Measurements from ENCODE around the gene C17orf75. TPM values are rescaled to one million over a fixed set of nuclear protein-coding genes. Genes with fewer than 3 reads are reported as not detected.
A peak's percentile ranks its signal among the peaks of the same experiment; 100 is the strongest.
"Not testable (repeated sequence)": the region's sequence is repeated elsewhere in the genome, so short reads cannot be mapped to it uniquely, and the experiment has no call there.

Gene C17orf75, protein sequence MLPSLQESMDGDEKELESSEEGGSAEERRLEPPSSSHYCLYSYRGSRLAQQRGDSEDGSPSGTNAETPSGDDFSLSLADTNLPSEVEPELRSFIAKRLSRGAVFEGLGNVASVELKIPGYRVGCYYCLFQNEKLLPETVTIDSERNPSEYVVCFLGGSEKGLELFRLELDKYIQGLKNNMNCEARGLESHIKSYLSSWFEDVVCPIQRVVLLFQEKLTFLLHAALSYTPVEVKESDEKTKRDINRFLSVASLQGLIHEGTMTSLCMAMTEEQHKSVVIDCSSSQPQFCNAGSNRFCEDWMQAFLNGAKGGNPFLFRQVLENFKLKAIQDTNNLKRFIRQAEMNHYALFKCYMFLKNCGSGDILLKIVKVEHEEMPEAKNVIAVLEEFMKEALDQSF
- polyA plus RNA-seq (ENCODE audit: insufficient read length) = 54.0 TPM
- long read RNA-seq, donor 1, partial matches to known transcripts = 0 of 6 reads
- long read RNA-seq, donor 1, other reads (novel, unspliced or antisense) = 0 of 6 reads
- long read RNA-seq, donor 2, partial matches to known transcripts = 138 of 200 reads
- long read RNA-seq, donor 2, other reads (novel, unspliced or antisense) = 55 of 200 reads
- long read RNA-seq, donor 3, transcript C17orf75-202 (10 exons, 1,642 nt) = major isoform, 5 of 6 reads
- long read RNA-seq, donor 3, partial matches to known transcripts = 0 of 6 reads
- long read RNA-seq, donor 3, other reads (novel, unspliced or antisense) = 0 of 6 reads
- long read RNA-seq, donor 4, partial matches to known transcripts = 0 of 2 reads
- long read RNA-seq, donor 4, other reads (novel, unspliced or antisense) = 0 of 2 reads
- long read RNA-seq, donor 5, transcript C17orf75-202 (10 exons, 1,642 nt) = major isoform, 9 of 337 reads
- long read RNA-seq, donor 5, partial matches to known transcripts = 258 of 337 reads
- long read RNA-seq, donor 5, other reads (novel, unspliced or antisense) = 70 of 337 reads
- long read RNA-seq, donor 6, partial matches to known transcripts = 0 of 6 reads
- long read RNA-seq, donor 6, other reads (novel, unspliced or antisense) = 0 of 6 reads
- long read RNA-seq, donor 7, transcript C17orf75-202 (10 exons, 1,642 nt) = major isoform, 7 of 12 reads
- long read RNA-seq, donor 7, partial matches to known transcripts = 0 of 12 reads
- long read RNA-seq, donor 7, other reads (novel, unspliced or antisense) = 0 of 12 reads
- long read RNA-seq, donor 8, partial matches to known transcripts = 0 of 4 reads
- long read RNA-seq, donor 8, other reads (novel, unspliced or antisense) = 0 of 4 reads

DNA sequence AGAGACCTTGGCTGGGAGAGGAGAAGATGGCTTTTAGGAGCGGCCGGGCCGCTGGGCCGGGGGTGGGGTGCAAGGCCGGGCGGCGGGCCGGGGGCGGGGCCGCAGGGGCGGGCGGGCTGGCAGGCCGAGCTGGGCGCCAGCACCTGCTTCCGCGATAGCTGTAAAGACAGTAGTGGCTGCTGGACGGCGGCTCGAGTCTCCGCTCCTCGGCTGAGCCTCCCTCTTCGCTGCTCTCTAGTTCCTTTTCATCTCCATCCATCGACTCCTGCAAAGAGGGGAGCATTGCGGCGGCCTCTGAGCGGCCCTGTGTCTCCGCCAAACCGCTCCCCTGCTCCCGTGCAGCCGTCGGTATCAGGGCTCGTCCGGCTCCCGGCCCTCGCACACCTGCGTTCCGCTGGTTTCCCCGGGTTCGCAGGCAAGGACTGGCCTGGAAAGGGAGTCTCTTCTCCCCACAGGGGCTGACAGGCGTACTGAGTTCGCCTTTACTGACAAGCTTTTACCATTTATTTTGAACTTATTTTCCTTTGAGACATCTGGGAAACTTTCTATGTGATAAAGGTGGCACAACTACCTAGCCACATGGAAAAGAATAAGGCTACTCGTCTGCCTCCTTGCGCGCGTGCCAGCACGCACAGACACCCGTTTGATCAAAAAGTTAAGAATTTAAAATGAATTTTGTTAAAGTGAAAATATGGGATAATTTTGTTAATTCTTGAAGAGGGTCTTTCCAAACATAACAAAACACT, at the start of gene C17orf75:
Gene C17orf75 (minus strand): TSS at position 317 of the 746 bp plus-strand sequence. CDS start 34 bp downstream, at position 283.
- DNase-seq = peak; percentile 76

DNA sequence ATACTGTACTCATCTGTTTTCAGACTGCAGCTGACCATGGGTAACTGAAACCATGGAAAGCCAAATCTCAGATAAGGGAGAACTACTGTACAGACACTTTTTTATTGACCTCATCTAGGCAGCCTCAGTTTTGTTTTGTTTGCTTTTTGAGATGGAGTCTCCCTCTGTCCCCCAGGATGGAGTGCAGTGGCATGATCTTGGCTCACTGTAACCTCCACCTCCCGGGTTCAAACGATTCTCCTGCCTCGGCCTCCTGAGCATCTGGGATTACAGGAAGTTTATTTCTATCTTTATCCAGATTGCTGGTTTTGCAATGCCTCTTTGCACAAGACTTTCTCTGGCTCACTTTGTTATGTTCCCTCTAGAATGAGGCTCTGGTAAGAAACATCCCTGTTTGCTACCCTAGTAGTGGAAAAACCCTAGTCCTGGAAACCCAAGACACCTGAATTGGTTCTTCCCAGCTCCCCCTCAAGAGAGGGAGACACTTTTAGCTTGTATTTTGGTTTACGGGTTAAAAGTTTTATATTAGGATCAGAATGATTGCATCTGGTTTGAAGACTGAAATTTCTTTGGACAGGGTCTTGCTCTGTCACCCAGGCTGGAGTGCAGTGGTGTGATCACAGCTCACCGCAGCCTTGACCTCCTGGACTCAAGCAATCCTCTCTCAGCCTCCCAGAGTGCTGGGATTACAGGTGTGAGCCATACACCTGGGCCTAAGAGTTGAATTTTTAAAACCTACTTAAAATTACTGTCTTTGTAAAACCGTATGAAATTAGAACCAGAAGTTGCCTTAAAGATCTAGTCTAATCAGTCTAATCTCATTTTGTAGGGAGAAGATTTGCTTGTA, 46.9 kb upstream of the C17orf75 start:
- no peak for DNase-seq

DNA sequence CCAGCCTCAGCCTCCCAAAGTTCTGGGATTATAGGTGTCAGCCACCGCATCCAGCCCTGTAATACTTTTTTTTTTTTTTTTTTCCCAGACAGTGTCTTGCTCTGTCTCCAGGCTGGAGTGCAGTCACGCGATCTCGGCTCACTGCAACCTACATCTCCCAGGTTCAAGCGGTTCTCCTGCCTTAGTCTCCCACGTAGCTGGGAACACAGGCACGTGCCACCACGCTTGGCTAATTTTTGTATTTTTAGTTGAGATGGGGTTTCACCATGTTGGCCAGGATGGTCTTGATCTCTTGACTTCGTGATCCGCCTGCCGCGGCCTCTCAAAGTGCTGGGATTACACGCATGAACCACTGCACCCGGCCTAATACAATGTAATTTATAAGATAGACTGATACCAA, 46.2 kb upstream of the C17orf75 start:
- DNase-seq = not testable (repeated sequence)

DNA sequence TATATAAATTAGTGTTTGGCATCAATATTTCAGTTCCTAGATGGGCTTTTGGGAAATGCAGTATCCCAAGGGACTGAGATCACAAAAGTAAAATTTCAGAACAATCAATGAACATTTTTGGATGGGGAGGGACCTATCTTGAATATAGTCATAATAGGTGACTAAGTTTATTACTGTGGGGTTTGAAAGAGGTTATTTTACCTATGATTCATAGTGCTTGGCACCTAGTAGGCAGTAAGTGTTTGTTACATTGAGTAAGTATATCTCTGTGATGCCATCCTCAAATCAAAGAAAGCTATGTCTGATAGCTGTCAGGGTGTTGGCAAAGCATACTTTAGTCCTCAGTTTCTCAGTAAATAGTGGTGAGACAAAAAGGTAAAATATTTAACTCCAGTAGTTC, 44.9 kb upstream of the C17orf75 start:
- DNase-seq = no peak

DNA sequence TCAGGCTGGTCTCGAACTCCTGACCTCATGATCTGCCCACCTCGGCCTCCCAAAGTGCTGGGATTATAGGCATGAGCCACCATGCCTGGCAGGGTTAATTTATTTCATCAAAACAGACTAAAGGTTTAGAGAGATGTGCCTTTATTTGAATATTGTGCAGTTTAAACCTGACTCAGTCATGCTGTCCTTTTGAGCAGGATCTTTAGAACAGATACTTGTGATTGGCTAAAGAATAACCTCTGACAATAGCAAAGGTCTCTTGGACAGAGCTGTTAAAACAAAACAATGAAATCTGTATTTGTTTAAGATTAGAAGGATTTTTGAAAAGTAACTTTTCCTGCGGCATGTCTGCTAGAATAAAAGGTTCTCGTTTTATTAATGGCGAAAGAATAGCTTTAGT, 44.0 kb upstream of the C17orf75 start:
- DNase-seq = no peak

DNA sequence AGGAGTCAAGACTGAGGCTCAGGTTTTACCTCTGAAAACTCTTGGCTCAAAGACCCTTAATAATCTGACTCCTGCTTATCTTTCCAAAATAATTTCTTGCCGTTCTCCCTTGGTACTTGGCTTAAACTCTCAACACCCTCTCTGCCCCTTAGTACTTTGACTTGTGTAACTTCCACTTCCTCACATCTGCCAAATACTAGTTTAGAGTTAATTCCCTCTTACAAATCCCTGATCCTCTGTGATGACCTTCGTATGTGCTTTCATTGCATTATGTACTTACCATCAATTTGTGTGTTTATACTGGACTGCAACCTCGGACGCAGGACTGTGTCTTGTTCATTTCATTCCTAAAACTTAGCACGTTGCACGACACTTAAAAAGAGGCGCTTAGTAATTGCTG, 43.1 kb upstream of the C17orf75 start:
- no peak for DNase-seq

DNA sequence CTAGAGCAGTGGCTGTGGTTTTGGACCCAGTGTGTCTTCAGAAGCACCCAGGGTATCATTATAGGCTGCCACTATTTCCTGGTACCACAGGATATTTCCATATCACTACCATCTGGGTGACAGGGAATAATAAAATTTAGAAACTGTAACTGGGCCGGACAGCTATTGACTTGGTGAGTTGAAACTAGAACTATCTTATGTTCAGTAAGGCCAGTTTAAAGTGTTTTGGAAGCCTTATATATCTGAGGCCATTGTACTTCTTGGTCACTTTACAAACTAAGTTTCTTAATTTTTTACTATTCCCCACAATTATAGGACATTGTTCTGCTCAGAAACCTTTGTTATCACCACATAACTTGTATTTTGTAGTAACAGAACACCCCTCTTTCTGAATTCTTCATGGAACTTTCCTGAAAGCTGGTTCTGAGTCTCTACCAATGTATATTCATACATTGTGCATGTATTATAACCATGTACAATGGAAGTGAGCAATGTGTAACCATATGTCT, 42.0 kb upstream of the C17orf75 start:
- DNase-seq = no peak

DNA sequence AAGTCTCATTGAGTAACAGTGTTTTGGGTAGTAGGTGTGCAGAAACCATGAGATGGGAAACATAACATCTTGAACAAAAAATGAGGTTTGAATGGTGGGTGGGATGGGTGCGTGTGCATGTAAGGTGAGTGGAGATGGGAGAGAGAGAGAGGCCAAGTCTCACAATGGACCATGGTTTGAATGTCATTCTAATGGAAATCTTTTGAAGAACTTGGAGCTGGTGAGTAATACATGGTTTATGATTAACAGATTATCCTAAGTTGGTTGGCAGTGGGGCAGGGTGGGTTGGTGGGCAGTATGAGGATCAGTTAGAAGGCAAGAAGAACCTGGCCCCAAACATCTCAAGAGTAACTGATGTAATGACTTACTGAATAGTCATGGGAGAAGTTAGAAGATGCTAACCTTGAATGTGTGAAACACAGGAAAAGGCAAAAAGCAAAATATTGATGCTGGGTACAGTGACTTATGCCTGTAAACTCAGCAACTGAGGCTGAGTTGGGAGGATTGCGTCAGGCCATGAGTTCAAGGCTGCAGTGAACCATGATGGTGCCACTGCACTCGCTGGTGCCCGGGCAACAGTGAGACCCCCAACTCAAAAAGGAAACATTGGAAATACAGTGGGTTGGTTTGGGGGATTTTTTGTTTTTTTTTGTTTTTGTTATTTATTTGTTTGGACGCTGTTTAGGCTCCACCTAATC, 40.7 kb upstream of the C17orf75 start:
- DNase-seq = no peak

DNA sequence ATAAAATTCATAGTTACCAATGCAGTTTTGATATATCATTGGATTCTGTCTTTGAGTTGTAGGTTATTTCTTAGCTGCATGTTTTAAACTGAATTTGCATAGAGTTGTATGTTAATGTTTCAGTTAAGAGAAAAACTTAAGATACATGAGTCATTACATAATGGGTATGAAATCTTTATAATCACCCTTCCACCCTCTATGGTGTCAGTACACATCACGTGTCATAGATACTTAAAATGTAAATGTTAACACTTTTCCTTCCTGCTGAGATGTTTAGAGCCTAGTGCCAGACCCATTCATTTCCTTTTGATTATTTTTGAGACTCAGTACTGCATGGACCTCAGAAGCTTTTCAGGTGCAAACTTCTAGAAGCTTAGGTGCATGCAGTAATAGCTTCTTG, 28.5 kb upstream of the C17orf75 start:
- no peak for DNase-seq

DNA sequence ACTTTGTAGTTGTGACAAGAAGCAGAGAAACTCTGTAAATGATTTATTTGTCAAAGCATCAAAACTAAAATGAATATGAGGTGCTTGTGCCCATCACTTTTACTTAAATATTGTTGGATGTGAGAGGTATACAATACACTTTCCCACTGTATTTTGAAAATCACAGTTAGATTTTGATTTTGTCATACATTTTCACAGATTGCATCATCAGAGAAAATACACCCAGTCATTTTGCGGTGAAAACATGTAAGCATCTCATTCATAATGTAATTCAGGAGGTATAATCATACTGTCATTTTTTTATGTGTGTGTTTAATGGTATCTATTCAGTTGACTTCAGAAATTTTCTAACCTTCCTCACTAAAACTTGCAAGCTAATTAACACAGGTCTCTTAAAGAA, 19.3 kb upstream of the C17orf75 start:
- no peak for DNase-seq

DNA sequence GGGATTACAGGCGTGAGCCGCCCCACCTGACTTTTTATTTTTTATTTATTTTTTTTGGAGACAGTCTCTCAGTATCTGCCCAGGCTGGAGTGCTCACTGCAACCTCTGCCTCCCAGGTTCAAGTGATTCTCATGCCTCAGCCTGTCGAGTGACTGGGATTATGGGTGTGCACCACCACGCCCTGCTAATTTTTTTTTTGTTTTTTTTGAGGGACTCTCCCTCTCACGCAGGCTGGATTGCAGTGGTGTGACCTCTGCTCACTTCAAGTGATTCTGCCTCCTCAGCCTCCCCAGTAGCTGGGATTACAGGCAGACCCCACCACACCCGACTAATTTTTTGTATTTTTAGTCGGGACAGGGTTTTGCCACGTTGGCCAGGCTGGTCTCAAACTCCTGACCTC, 15.6 kb upstream of the C17orf75 start:
- no peak for DNase-seq

DNA sequence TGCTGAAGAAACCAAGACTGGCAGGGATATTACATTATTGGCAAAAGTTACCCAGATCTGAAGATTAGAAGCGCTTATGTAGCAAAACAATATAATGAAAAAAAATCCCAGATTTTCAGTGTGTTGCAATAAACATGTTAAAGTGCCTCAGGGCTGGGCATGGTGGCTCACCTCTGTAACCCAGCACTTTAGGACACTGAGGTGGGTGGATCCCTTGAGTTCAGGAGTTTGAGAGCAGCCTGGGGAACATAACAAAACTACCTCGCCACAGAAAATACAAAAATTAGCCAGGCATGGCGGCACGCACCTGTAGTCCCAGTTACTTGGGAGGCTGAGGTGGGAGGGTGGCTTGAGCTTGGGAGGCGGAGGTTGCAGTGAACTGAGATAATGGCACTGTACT, 14.8 kb upstream of the C17orf75 start:
- DNase-seq = no peak

DNA sequence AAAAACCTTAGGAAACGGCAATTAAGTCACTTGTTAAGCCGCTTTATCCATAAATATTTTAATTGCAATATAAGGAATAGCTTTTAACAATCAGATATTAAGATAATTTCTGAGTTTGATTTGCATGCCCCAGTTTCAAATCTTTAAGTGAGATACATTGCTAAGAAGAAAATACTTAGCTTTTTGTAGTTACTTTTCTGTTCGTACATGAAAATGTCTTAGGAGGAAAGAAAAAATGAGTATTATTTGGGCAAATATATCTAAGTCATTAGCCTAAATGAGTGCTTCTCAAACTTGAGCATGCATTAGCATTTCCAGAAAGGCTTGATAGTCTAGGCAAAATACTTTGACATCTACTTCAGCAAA, 14.4 kb upstream of the C17orf75 start:
- no peak for DNase-seq

DNA sequence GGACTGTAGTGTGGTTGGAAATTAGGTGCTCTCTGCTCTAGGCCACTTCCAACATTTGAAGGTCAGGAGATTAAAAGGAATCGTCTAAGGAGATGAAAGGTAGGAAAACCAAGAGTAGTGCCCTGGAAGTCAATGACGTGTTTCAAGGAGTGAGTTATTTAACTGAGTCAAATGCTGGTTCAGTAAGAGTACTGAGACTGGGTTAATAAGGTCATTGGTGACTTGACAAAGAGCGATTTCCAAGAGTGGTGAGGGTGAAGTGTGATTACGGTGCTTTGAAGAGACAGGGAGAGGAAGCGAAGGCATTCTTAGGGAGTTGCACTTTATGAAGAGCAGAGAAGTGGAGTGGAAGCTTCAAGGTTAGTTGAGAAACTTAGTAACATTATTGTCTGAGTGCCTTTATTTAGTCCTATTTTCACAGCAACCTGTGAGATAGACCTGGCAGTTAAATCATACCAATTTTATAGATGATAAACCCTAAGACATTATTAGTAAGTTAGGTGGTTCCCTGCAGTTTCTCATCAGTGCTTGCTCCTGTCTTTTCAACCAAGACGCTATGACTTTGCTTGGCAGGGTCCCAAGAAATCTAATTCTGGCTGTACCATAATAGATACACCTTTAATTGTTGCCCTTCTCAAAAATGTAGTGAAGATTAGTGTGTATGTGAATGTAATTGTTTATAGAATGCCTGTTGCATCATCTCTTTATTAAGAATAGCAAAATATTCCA, 13.8 kb upstream of the C17orf75 start:
- no peak for DNase-seq

DNA sequence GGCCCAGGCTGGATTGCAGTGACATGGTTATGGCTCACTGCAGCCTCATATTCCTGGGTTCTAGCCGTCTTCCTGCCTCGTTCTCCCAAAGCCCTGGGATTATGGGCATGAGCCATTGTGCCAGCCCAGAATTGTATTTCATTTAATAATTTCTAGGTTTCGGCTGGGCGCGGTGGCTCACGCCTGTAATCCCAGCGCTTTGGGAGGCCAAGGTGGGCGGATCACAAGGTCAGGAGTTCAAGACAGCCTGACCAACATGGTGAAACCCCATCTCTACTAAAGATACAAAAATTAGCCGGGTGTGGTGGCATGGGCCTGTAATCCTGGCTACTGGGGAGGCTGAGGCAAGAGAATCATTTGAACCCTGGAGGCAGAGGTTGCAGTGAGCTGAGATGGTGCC, 10.8 kb upstream of the C17orf75 start:
- DNase-seq = not testable (repeated sequence)

DNA sequence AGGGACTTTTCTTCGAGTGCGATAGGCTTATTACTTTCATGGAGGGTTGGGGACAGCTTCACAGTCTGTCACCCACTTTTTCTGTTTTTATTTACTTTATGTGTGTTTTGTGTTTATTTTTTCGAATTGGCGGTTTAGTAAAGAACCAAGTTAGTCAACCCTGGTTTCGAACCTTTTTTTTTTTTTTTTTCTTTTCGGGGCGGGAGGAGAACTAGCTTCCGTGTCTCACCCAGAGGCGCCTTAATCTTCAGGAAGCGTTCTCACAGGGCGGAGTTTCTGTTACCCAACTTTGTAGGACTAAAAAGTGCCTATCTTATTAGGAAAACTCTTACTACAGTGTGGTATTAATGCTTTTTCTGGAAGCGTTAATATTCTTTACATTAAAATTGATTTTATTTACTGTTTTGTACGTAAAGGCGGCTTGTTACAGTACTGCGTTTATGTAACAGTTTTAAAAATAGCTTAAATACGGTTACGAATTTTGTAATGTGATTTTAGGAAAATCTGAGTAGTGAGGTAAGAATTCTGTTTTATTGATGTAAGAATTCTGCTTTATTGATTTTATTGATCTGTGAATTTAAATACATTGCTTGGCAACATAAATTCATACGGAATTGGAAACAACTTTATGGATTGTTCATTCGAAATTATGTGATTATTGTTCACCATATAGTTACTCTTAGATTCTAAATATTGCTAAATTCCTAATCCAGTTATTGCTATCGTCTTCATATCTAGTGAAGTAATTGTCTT, 8.9 kb upstream of the C17orf75 start:
- peak; percentile 55 for DNase-seq

DNA sequence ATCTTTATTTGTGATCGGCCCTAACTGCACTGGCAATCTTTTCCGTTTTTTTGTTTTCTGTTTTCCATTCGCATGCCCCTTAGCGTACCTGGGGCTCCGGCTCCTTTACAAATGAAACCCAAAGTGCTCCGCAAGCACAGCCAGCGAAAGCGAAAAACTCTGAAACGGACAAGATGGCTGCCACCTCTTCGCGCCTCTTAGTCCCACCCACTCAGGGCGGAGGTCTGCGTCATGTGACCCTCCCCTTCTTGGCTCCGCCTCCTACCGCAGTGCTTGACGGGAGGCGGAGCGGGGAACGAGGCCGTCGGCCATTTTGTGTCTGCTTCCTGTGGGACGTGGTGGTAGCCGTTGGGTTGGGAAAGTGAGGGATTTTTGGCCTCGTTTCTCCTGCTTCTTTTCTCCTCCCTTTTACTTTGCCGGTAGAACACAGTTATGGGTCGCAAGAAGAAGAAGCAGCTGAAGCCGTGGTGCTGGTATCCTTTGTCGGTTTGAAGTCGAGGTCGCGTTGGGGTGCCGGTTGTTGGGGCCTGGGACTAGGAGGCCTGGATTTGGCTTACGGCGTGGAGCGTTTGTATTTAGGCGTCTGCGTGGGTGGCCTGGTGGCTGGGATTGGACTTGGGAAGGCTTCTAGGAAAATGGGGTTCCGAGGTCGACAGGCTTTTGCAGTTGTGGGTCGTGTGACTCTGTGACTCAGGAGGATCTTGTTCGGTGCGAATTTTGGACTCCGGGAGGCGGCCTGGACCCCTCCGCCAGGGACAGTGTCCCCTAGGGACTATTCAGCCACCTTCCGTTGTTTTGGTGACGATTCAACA, 8.1 kb upstream of the C17orf75 start, which contains the start of gene ZNF207:
Gene ZNF207 (plus strand): TSS at position 304 of the 812 bp plus-strand sequence. CDS start 129 bp downstream, at position 433.
- peak; percentile 97 for DNase-seq

All from left kidney (tissue), 8 donors.